NCI-H2227 treated with DMSO at 0.1 percent for 48 hours (cell line): ENCODE results near the gene ZBTB32.
"Not testable (repeated sequence)": the region's sequence is repeated elsewhere in the genome, so short reads cannot be mapped to it uniquely, and the experiment has no call there.

ENCODE experiments used
- DNase-seq: peaks from one replicate; lab custom pipeline; 2025; lab: John Stamatoyannopoulos, UW

Gene ZBTB32

DNA sequence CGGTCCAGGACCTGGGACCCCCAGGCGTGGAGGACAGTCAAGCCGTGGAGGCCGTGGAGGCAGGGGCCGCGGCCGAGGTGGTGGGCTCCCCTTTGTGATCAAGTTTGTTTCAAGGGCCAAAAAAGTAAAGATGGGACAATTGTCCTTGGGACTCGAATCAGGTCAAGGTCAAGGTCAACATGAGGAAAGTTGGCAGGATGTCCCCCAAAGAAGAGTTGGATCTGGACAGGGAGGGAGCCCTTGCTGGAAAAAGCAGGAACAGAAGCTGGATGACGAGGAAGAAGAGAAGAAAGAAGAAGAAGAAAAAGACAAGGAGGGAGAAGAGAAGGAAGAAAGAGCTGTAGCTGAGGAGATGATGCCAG is 15.8 kb downstream of the ZBTB32 start:
- DNase-seq = no peak

DNA sequence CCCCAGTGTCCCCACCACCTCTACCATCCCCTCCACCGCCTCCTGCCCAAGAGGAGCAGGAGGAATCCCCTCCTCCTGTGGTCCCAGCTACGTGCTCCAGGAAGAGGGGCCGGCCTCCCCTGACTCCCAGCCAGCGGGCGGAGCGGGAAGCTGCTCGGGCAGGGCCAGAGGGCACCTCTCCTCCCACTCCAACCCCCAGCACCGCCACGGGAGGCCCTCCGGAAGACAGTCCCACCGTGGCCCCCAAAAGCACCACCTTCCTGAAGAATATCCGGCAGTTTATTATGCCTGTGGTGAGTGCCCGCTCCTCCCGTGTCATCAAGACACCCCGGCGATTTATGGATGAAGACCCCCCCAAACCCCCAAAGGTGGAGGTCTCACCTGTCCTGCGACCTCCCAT is 16.3 kb downstream of the ZBTB32 start:
- no peak for DNase-seq

DNA sequence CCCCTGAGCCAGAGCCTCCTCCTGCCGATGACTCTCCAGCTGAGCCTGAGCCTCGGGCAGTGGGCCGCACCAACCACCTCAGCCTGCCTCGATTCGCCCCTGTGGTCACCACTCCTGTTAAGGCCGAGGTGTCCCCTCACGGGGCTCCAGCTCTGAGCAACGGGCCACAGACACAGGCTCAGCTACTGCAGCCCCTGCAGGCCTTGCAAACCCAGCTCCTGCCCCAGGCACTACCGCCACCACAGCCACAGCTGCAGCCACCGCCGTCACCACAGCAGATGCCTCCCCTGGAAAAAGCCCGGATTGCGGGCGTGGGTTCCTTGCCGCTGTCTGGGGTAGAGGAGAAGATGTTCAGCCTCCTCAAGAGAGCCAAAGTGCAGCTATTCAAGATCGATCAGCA is 17.0 kb downstream of the ZBTB32 start:
- no peak for DNase-seq

DNA sequence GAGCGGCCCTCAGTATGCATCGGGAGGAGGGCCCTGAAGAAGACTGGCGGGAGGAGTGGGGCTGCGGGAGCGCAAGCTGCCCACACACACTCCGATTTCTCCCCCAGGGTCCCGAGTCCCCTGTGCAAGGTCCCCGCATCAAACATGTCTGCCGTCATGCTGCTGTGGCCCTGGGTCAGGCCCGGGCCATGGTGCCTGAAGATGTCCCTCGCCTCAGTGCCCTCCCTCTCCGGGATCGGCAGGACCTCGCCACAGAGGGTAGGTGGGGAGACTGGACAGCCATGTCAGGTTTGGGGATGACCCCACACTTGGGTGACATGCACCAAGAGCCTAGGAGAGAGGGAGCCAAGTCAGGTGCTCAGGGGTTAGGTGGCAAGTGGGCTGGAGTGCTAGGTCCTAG is 18.1 kb downstream of the ZBTB32 start:
- DNase-seq = no peak

DNA sequence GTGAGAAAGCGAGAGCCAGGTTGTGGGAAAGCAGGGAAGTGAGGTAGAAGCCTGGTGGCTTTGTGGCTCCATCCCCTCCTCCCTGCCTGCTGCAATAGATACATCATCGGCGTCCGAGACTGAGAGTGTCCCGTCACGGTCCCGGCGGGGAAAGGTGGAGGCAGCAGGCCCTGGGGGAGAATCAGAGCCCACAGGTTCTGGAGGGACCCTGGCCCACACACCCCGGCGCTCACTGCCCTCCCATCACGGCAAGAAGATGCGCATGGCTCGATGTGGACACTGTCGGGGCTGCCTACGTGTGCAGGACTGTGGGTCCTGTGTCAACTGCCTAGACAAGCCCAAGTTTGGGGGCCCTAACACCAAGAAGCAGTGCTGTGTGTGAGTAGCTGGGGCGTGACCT is 18.5 kb downstream of the ZBTB32 start:
- DNase-seq = no peak

DNA sequence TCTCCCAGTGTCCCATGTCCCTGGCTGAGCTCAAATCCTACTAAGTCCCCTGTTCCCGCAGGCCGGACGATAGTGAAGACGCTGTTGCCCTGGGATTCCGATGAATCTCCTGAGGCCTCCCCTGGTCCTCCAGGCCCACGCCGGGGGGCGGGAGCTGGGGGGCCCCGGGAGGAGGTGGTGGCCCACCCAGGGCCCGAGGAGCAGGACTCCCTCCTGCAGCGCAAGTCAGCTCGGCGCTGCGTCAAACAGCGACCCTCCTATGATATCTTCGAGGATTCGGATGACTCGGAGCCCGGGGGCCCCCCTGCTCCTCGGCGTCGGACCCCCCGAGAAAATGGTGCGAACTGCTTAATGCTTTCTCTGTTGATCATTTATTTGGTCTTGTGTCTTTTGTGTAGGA is 19.3 kb downstream of the ZBTB32 start:
- DNase-seq = no peak

DNA sequence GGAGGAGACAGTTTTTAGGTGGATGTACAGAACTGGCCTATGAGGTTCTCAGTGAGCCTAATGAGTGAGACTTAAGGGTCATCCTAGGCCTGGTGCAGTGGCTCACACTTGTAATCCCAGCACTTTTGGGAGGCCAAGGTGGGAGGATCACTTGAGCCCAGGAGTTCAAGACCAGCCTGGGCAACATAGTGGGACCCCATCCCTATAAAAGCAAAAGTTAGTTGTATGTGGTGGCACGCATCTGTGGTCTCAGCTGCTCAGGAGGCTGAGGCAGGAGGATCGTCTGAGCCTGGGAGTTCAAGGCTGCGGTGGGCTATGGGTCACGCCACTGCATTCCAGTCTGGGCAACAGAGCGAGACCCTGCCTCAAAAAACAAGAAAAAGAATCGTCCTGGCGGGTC is 19.8 kb downstream of the ZBTB32 start:
- not testable (repeated sequence) for DNase-seq

DNA sequence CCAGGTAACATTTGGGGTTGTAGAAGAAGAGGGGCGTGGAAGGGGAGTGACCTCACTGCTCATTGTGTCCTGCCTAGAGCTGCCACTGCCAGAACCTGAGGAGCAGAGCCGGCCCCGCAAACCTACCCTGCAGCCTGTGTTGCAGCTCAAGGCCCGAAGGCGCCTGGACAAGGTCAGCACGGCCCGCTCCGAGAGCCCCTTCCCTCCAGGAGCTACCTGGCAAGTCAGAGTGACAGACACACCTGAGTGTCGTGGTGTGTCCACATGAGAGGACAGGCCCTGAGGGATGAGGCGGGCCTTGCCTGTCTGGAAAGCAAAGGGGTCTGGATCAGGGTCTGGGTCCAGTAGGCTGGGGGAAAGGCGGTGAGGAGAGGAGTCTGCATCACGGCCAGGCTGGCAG is 20.2 kb downstream of the ZBTB32 start:
- no peak for DNase-seq

DNA sequence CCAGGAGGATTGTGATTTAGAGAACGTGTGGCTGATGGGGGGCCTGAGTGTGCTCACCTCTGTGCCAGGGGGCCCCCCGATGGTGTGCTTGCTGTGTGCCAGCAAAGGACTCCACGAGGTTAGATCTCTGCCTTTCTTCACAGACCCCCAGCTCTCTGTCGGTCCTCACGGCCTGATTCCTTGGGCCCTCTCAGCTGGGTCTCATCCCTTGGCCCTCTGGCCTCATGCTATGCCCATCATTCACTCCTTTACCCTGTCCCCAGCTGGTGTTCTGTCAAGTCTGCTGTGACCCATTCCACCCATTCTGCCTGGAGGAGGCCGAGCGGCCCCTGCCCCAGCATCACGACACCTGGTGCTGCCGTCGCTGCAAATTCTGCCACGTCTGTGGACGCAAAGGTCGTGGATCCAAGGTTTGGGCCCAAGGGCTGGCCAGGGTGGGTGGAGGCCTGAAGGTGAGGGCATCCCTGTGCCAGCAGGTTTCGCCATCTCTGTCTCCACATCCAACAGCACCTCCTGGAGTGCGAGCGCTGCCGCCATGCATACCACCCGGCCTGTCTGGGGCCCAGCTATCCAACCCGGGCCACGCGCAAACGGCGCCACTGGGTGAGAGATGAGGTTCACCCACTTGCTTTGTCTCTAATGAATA is 21.0 kb downstream of the ZBTB32 start:
- DNase-seq = no peak

DNA sequence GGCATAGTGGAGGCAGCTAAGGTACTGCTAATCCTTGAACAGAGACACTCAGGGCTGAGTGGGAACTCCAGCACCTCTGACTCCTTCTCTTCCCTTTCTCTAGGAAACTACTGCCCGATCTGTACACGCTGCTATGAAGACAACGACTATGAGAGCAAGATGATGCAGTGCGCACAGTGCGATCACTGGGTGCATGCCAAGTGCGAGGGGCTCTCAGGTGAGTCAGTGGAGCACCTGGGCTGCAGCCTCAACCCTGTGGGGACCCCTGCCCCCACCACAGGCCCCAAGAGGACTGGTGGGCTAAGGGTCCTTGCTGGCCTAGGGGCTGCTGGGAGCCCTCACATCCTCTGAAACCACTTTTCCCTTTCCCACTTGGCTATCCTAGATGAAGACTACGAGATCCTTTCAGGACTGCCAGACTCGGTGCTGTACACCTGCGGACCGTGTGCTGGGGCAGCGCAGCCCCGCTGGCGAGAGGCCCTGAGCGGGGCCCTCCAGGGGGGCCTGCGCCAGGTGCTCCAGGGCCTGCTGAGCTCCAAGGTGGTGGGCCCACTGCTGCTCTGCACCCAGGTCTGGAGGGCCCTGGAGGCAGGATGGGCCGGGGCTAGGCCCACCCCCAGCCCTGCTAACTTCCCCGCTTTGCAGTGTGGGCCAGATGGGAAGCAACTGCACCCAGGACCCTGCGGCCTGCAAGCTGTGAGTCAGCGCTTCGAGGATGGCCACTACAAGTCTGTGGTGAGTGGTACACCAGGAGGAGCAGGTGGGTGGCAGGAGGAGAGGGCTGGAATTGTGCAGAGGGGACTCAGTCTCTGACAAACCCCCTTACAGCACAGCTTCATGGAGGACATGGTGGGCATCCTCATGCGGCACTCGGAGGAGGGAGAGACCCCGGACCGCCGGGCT is 22.9 kb downstream of the ZBTB32 start:
- no peak for DNase-seq

DNA sequence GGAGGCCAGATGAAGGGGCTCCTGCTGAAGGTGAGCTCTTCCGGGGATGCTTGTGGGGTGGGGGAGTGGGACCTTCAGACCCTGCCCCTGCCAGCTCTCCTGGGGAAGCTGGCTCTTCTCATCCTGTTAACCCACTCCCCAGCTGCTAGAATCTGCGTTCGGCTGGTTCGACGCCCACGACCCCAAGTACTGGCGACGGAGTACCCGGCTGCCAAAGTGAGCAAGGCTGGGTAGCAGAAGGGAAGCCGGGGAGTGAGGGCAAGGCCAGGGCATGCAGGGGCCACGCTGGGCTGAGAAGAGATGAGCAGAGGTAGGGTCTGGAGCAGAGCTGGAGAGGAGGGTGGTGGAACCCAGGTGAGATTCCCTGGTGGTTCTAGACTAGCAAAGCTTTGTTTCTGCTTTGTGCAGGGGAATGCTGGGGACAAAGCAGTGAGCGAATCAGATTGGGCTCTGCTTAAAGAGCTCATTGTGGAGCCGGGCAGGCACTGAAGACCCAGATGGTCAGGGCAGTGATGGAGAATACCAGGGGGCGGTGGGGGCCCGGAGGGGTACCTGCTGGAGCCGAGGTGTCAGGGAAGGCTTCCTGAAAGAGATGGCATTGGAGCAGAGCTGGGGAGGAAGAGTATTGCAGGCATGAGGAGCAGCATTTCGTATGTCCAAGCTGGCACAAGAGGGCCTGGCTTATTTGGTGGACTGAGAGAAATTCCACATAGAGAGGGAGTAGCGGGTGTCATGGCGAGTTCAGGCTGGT is 23.8 kb downstream of the ZBTB32 start:
- DNase-seq = no peak

DNA sequence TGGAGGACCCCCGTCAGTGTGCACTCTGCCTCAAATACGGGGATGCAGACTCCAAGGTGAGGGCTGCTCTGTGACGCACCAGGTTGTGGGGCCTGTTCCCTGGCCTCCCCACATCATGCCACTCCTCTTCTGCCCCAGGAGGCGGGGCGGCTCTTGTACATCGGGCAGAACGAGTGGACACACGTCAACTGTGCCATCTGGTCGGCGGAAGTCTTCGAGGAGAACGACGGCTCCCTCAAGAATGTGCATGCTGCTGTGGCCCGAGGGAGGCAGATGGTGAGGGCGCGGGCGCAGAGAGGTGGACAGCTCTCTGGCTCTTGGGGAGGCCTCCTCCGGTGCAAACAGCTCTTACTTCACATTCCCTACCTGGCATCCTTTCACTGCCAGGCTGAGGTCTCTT is 24.7 kb downstream of the ZBTB32 start:
- DNase-seq = no peak

DNA sequence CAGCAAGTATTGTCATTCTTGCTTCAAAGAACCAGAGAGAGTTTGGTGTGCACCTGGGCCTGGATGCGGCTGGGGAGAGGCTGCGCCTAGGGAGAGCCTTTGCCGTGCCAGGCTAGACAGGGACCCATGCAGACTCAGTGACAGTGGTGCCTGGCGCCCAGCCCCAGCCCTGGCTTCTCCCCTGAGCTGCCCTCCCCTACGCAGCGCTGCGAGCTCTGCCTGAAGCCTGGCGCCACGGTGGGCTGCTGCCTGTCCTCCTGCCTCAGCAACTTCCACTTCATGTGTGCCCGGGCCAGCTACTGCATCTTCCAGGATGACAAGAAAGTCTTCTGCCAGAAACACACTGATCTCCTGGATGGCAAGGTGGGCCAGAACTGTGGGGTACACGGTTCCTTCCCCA is 25.4 kb downstream of the ZBTB32 start:
- no peak for DNase-seq

DNA sequence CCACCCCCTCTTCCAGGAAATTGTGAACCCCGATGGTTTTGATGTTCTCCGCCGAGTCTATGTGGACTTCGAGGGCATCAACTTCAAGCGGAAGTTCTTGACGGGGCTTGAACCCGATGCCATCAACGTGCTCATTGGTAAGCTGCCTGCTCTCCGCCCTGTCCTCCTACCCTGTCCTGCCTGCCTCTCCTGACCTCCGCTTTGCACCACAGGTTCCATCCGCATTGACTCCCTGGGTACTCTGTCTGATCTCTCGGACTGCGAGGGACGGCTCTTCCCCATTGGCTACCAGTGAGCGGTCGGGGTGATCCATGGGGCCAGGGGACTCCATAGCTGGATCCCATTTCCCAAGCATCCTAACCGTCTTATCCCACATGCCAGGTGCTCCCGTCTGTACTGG is 26.0 kb downstream of the ZBTB32 start:
- DNase-seq = no peak

DNA sequence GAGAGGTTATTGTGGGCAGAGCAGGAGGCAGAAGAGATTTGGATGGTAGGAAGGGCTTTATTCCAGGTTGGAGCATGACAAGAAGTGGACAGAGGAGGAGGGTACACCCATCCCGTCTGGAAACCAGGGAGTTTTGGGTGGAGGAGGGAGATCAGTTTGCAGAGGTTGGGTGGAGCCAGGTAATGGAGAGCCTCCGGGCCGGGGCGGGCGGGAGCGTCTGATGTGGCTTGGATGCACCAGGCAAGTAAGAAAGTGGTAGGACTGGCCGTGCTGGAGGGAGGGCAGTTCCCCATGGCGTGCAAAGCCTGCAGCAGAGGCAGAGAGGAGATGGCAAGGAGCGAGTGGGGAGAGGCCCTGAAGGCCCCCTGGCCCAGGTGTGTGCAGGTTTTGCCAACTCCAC is 27.0 kb downstream of the ZBTB32 start:
- DNase-seq = no peak

DNA sequence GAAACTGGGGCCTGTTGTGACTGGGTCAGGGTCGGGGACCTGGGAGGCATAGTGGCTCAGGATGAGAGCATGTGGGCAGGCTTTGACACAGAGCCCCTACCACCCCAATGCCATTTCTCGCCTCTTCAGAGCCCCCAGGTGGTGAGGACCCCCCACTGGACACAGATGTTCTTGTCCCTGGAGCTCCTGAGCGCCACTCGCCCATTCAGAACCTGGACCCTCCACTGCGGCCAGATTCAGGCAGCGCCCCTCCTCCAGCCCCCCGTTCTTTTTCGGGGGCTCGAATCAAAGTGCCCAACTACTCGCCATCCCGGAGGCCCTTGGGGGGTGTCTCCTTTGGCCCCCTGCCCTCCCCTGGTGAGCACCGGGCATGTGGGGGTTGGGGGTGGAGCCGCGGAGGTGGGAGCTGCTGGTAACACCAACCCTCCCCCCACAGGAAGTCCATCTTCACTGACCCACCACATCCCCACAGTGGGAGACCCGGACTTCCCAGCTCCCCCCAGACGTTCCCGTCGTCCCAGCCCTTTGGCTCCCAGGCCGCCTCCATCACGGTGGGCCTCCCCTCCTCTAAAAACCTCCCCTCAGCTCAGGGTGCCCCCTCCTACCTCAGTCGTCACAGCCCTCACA is 27.5 kb downstream of the ZBTB32 start:
- DNase-seq = no peak

DNA sequence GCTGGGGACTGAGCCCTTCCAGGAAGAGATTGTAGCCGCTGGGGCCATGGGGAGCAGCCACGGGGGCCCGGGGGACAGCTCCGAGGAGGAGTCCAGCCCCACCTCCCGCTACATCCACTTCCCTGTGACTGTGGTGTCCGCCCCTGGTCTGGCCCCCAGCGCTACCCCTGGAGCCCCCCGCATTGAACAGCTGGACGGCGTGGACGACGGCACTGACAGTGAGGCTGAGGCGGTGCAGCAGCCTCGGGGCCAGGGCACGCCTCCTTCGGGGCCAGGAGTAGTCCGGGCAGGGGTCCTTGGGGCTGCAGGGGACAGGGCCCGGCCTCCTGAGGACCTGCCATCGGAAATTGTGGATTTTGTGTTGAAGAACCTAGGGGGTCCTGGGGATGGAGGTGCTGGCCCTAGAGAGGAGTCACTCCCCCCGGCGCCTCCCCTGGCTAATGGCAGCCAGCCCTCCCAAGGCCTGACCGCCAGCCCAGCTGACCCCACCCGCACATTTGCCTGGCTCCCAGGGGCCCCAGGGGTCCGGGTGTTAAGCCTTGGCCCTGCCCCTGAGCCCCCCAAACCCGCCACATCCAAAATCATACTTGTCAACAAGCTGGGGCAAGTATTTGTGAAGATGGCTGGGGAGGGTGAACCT is 28.3 kb downstream of the ZBTB32 start:
- DNase-seq = no peak

DNA sequence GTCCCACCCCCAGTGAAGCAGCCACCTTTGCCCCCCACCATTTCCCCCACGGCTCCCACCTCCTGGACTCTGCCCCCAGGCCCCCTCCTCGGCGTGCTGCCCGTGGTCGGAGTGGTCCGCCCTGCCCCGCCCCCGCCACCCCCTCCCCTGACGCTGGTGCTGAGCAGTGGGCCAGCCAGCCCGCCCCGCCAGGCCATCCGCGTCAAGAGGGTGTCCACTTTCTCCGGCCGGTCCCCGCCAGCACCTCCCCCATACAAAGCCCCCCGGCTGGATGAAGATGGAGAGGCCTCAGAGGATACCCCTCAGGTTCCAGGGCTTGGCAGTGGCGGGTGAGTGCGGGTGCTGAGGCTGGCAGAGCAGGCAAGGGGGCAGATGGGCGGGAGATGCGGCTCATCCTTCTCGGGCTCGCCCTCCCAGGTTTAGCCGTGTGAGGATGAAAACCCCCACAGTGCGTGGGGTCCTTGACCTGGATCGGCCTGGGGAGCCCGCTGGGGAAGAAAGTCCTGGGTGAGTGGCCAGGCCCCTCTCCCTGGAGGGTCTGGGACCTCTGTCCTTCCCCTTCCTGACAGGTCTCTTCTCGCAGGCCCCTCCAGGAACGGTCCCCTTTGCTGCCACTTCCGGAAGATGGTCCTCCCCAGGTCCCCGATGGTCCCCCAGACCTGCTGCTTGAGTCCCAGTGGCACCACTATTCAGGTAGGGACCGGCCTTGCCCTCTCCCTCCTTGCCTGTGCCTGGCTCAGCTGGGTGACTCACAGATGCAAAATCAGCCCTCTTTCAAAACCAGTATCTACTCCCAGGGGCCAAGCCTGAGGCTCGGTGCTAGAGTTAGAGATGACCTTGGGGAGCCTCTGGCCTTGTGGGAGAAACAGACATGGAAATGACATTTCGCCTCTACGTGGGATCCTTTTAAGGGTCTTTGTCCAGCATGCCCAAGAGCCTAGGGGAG is 29.1 kb downstream of the ZBTB32 start:
- no peak for DNase-seq

DNA sequence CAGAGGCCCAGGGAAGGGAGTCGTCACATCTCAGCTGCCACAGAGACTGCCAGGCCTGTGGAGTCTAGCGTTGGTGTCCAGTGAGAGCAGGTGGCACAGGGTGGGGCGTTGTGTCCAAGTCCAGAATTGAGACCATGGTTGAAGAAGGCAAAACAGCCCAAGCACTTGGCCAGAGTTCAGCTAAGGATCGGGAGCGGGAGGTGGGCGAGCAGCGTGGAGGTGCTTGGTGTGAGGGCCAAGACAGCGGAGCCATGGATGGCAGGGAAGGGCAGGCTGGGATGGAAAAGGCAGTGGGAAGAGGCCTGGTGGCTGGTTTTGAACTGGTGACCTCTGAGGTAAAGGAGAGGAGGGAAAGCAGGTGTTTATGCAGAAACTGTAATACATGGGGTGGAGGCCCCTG is 29.9 kb downstream of the ZBTB32 start:
- DNase-seq = no peak

DNA sequence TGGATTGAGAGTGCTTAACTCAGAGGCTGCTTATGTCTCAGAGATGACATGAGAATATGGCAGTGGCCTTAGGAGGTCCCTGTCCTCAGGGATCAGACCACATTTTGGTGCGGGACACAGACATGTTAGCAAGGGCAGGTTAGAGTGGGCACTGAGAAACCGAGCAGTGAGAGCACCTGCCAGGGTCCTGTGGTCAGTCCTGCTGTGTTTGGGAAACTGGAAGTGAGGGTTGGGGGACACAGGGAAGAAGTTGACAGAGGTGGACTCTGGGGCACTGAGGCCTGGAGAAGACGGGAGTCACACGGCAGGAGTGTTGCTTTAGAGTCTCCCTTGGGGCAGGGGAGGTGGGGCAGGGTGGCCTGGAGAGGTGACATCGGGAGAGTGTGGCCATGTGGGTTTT is 30.5 kb downstream of the ZBTB32 start:
- no peak for DNase-seq
